IMR-90 (cell line): ENCODE data around the gene TSTD1. TPM values are rescaled to one million over a fixed set of nuclear protein-coding genes. Genes with fewer than 3 reads are reported as not detected.
A peak's percentile ranks its signal among the peaks of the same experiment; 100 is the strongest.

Experiments used
- ATAC-seq: fragments of 200-7000 bp; cut with Tn5 transposase; 2 replicates; pipeline ENCODE4 v1.9.1; 2020; ENCODE audit warnings: low read depth, mild to moderate bottlenecking, moderate library complexity
- BruUV-seq: library from RNA; stranded (reverse); fragments of 400-500 nt; replicated peaks from 2 replicates; lab custom pipeline; 2021; lab: Mats Ljungman, UMichigan
- CTCF ChIA-PET: fragments of 300-600 bp; formaldehyde crosslinking; extraction: SDS; loops from one replicate; lab custom pipeline; 2021; ENCODE audit warnings: antibody characterized with exemption; lab: Yijun Ruan, JAX
- POLR2A ChIA-PET: fragments of 300-600 bp; sonication (Branson Sonifier 250); formaldehyde crosslinking; loops from one replicate; lab custom pipeline; 2022; ENCODE audit warnings: antibody characterized with exemption; ENCODE audit not compliant: unreplicated experiment; lab: Charles Lee
- DNase-seq: peaks from one replicate; pipeline ENCODE4 v3.0.0; 2013
- H2AFZ ChIP-seq: replicated peaks from 2 replicates; pipeline ENCODE3; 2013; ENCODE audit warnings: low read length, mild to moderate bottlenecking; ENCODE audit not compliant: poor library complexity
- H2AK5ac ChIP-seq: 2 replicates; pipeline ENCODE4 v1.6.1; 2013; ENCODE audit warnings: low read depth, low read length, inconsistent platforms
- H2AK9ac ChIP-seq: replicated peaks from 2 replicates; pipeline ENCODE3; 2013; ENCODE audit warnings: mild to moderate bottlenecking, low read depth, low read length, moderate library complexity; ENCODE audit not compliant: poor library complexity
- H2BK120ac ChIP-seq: 2 replicates; pipeline ENCODE4 v1.6.1; 2013; ENCODE audit warnings: low read depth, low read length, inconsistent platforms
- H2BK15ac ChIP-seq: 3 replicates; pipeline ENCODE4 v1.6.1; 2013; ENCODE audit warnings: low read depth, low read length, inconsistent platforms
- H2BK20ac ChIP-seq: 2 replicates; pipeline ENCODE4 v1.6.1; 2013; ENCODE audit warnings: low read depth, mild to moderate bottlenecking, inconsistent platforms, low read length, moderate library complexity
- H2BK5ac ChIP-seq: 2 replicates; pipeline ENCODE4 v1.6.1; 2013; ENCODE audit warnings: mild to moderate bottlenecking, low read depth, low read length, inconsistent platforms; ENCODE audit not compliant: poor library complexity, severe bottlenecking
- H3K14ac ChIP-seq: replicated peaks from 2 replicates; pipeline ENCODE4 v1.6.1; 2013; ENCODE audit warnings: low read depth, low read length, inconsistent platforms
- H3K18ac ChIP-seq: 2 replicates; pipeline ENCODE4 v1.6.1; 2013; ENCODE audit warnings: low read depth, low read length, control low read depth
- H3K23ac ChIP-seq: 2 replicates; pipeline ENCODE4 v1.6.1; 2013; ENCODE audit warnings: low read depth, low read length, inconsistent platforms
- H3K27ac ChIP-seq: 2 replicates; pipeline ENCODE4 v1.5.1; 2013; ENCODE audit warnings: mild to moderate bottlenecking, control low read depth, low read length; ENCODE audit not compliant: insufficient read depth
- H3K27me3 ChIP-seq: 2 replicates; pipeline ENCODE4 v1.6.1; 2013; ENCODE audit warnings: low read length; ENCODE audit not compliant: control insufficient read depth, insufficient read depth
- H3K36me3 ChIP-seq: 2 replicates; pipeline ENCODE4 v1.6.1; 2013; ENCODE audit warnings: low read length, mixed read lengths; ENCODE audit not compliant: control insufficient read depth, insufficient read depth
- H3K4ac ChIP-seq: 2 replicates; pipeline ENCODE4 v1.6.1; 2013; ENCODE audit warnings: low read depth, low read length, inconsistent platforms
- H3K4me1 ChIP-seq: 2 replicates; pipeline ENCODE4 v1.6.1; 2013; ENCODE audit warnings: low read length, mixed read lengths; ENCODE audit not compliant: control insufficient read depth, insufficient read depth
- H3K4me2 ChIP-seq: 2 replicates; pipeline ENCODE4 v1.6.1; 2013; ENCODE audit warnings: low read depth, mild to moderate bottlenecking, control low read depth, low read length, moderate library complexity
- H3K4me3 ChIP-seq: 2 replicates; pipeline ENCODE4 v1.5.1; 2013; ENCODE audit warnings: low read depth, mild to moderate bottlenecking, control low read depth, low read length, moderate library complexity; ENCODE audit not compliant: insufficient read depth
- H3K56ac ChIP-seq: 2 replicates; pipeline ENCODE4 v1.6.1; 2013; ENCODE audit warnings: low read length, inconsistent platforms; ENCODE audit not compliant: insufficient read depth; ENCODE audit errors: extremely low read depth
- H3K79me1 ChIP-seq, 2 experiments: 2 replicates each; pipeline ENCODE4 v1.6.1; 2013; ENCODE audit warnings: low read length in 2 of 2, inconsistent platforms in 1 of 2, low read depth in 1 of 2
- H3K9ac ChIP-seq: 2 replicates; pipeline ENCODE4 v1.6.1; 2013; ENCODE audit warnings: low read depth, low read length, control low read depth
- H3K9me1 ChIP-seq: 2 replicates; pipeline ENCODE4 v1.6.1; 2013; ENCODE audit warnings: low read length, inconsistent platforms; ENCODE audit not compliant: insufficient read depth
- H3K9me3 ChIP-seq: 2 replicates; pipeline ENCODE4 v1.6.1; 2013; ENCODE audit warnings: low read length; ENCODE audit not compliant: control insufficient read depth, insufficient read depth
- H4K20me1 ChIP-seq: 2 replicates; pipeline ENCODE4 v1.6.1; 2013; ENCODE audit warnings: low read length, inconsistent platforms; ENCODE audit not compliant: insufficient read depth
- H4K5ac ChIP-seq: 2 replicates; pipeline ENCODE4 v1.6.1; 2013; ENCODE audit warnings: mild to moderate bottlenecking, low read depth, low read length, control low read depth
- H4K8ac ChIP-seq, 2 experiments: 2 replicates each; pipeline ENCODE4 v1.6.1; 2013; ENCODE audit warnings: low read depth in 2 of 2, low read length in 2 of 2, control low read depth in 1 of 2, inconsistent platforms in 1 of 2
- H4K91ac ChIP-seq: 2 replicates; pipeline ENCODE4 v1.6.1; 2013; ENCODE audit warnings: low read depth, low read length, inconsistent platforms; ENCODE audit not compliant: insufficient read depth
- BHLHE40 ChIP-seq: fragments of 150-350 bp; IDR thresholded peaks from 2 replicates; pipeline ENCODE4 v1.6.1; 2016; ENCODE audit warnings: mild to moderate bottlenecking, low read depth, low read length
- CEBPB ChIP-seq: IDR thresholded peaks from 2 replicates; pipeline ENCODE4 v1.6.1; 2012; ENCODE audit warnings: low read depth, low read length, improper control_type of control experiment
- CTCF ChIP-seq: conservative IDR thresholded peaks from 2 replicates; pipeline ENCODE4 v1.5.1; 2012; ENCODE audit warnings: mild to moderate bottlenecking, low read depth, low read length, improper control_type of control experiment
- ELK1 ChIP-seq: fragments of 150-350 bp; IDR thresholded peaks from 2 replicates; pipeline ENCODE4 v1.6.1; 2016; ENCODE audit warnings: low read depth, mild to moderate bottlenecking, low read length, moderate library complexity, borderline replicate concordance
- FOS ChIP-seq: fragments of 150-350 bp; IDR thresholded peaks from 2 replicates; pipeline ENCODE4 v1.6.1; 2016; ENCODE audit warnings: low read depth, low read length
- MAFK ChIP-seq: IDR thresholded peaks from 2 replicates; pipeline ENCODE4 v1.6.1; 2012; ENCODE audit warnings: low read depth, low read length, improper control_type of control experiment
- MAZ ChIP-seq: IDR thresholded peaks from 2 replicates; pipeline ENCODE4 v1.6.1; 2012; ENCODE audit warnings: low read depth, mild to moderate bottlenecking, low read length, improper control_type of control experiment, moderate library complexity, borderline replicate concordance
- MXI1 ChIP-seq: IDR thresholded peaks from 2 replicates; pipeline ENCODE4 v1.6.1; 2012; ENCODE audit warnings: low read depth, mild to moderate bottlenecking, low read length, moderate library complexity, borderline replicate concordance
- NFE2L2 ChIP-seq: fragments of 150-350 bp; IDR thresholded peaks from 2 replicates; pipeline ENCODE4 v1.6.1; 2016; ENCODE audit warnings: low read depth, mild to moderate bottlenecking, low read length
- POLR2A ChIP-seq: IDR thresholded peaks from 2 replicates; pipeline ENCODE4 v1.6.1; 2012; ENCODE audit warnings: mild to moderate bottlenecking, low read depth, low read length
- RAD21 ChIP-seq: IDR thresholded peaks from 2 replicates; pipeline ENCODE4 v1.6.1; 2012; ENCODE audit warnings: low read length, improper control_type of control experiment
- RCOR1 ChIP-seq: IDR thresholded peaks from 2 replicates; pipeline ENCODE4 v1.6.1; 2012; ENCODE audit warnings: mild to moderate bottlenecking, low read length, improper control_type of control experiment; ENCODE audit not compliant: insufficient replicate concordance
- RFX5 ChIP-seq: IDR thresholded peaks from 2 replicates; pipeline ENCODE4 v1.8.0; 2012; ENCODE audit warnings: low read depth, mild to moderate bottlenecking, low read length, moderate library complexity
- SMC3 ChIP-seq: fragments of 150-350 bp; IDR thresholded peaks from 2 replicates; pipeline ENCODE4 v1.6.1; 2016; ENCODE audit warnings: low read depth, mild to moderate bottlenecking, antibody characterized with exemption, low read length, moderate library complexity
- USF2 ChIP-seq: fragments of 150-350 bp; IDR thresholded peaks from 2 replicates; pipeline ENCODE4 v1.6.1; 2017; ENCODE audit warnings: mild to moderate bottlenecking, antibody characterized with exemption, low read length, low read depth
- WGBS, 2 experiments: methylation state at CpG; one replicate each; pipeline versions ENCODE4 v1.1.5 to v1.1.7; 2013; ENCODE audit warnings: missing lambda C conversion rate in 2 of 2; ENCODE audit not compliant: insufficient read length in 1 of 2; ENCODE audit errors: extremely low coverage in 2 of 2; 5-methylcytosine and 5-hydroxymethylcytosine counted together
- dilution Hi-C: fragments of 300-500 bp; cut with HindIII; formaldehyde crosslinking; loops from one replicate; pipeline ENCODE4 v1.14.3; 2018; ENCODE audit warnings: low sequenced_read_pairs; ENCODE audit not compliant: unreplicated experiment
- in situ Hi-C: fragments of 300-500 bp; cut with MboI; formaldehyde crosslinking; loops from 3 replicates; pipeline ENCODE4 v1.14.3; 2019; ENCODE audit warnings: low sequenced_read_pairs, inconsistent platforms, mixed read lengths
- intact Hi-C: fragments of 100-400 bp; cut with micrococcal nuclease; formaldehyde crosslinking; loops from 2 replicates; pipeline ENCODE4 v1.10.0; 2022
- polyA plus RNA-seq, 3 experiments: library from polyadenylated mRNA; depleted of rRNA; stranded (reverse); fragments of >200 nt; gene quantifications; 2 replicates each; pipeline ENCODE4 v1.2.3, GENCODE V29; 2012; ENCODE audit warnings: low replicate concordance in 1 of 3
- total RNA-seq: library from RNA; depleted of rRNA; stranded (reverse); fragments of >200 nt; gene quantifications from 2 replicates; pipeline ENCODE4 v1.2.3, GENCODE V29; 2012

Gene TSTD1
- total and polyA plus RNA-seq, 2 of the 4 experiments (the other 2 are of a cell fraction): 0.21 TPM; not detected in 1

GRCh38 chr1:161081519-161081918 lies 42.8 kb upstream of the TSTD1 start:
- peak overlapping the region; percentile 16 for H2BK5ac ChIP-seq
- H3K9me1 ChIP-seq: peaks cover 22% of the 10 kb centered on the region
- H3K27me3 ChIP-seq: no peaks in the 10 kb centered on the region
- peaks cover 28% of the 10 kb centered on the region for H3K4me1 ChIP-seq
- dilution Hi-C loops (no loop called here), intact Hi-C loops (loop anchor here (5.0 kb wide), 1 partner anchor 34 kb away; the partner anchor contains the start of gene USF1), in situ Hi-C loops (no loop called here)
- no peak overlapping the region for H4K91ac ChIP-seq
- H3K4me2 ChIP-seq: no peak overlapping the region
- ChIA-PET CTCF (no interaction called here), POLR2A (no interaction called here)
- no peaks in the 10 kb centered on the region for H3K79me1 ChIP-seq
- H3K23ac ChIP-seq: no peak overlapping the region
- H2BK120ac ChIP-seq: peak overlapping the region; percentile 32; the same call in 1 of the 2 replicates
- WGBS, 2 experiments: 80% methylated on average over 4 of the region's 5 CpGs; no CpG with 5 or more reads in 1 of the 2 experiments
- H2BK15ac ChIP-seq: no peak overlapping the region; the same call in 2 of the 3 replicates
- H2AK9ac ChIP-seq: no peak overlapping the region
- no peak overlapping the region for H4K8ac ChIP-seq
- no peak overlapping the region for H2AFZ ChIP-seq
- H3K4me3 ChIP-seq: no peak overlapping the region
- no peak overlapping the region for H2BK20ac ChIP-seq
- H3K18ac ChIP-seq: no peak overlapping the region
- no peak overlapping the region for H4K5ac ChIP-seq
- H2AK5ac ChIP-seq: no peak overlapping the region
- ATAC-seq (no peak), DNase-seq (no peak)
- H4K20me1 ChIP-seq: no peaks in the 10 kb centered on the region
- no TSS peak for BruUV-seq
- no peak overlapping the region for H3K4ac ChIP-seq
- H3K36me3 ChIP-seq: no peaks in the 10 kb centered on the region
- H3K56ac ChIP-seq: no peak overlapping the region
- H3K27ac ChIP-seq: no peak overlapping the region
- no peaks in the 10 kb centered on the region for H3K9me3 ChIP-seq
- no peak overlapping the region for H3K14ac ChIP-seq
- no peak for TF ChIP-seq POLR2A
- no peak for TF ChIP-seq CTCF
- TF ChIP-seq RAD21: no peak
- no peak for TF ChIP-seq BHLHE40
- TF ChIP-seq SMC3: no peak
- no peak for TF ChIP-seq RFX5
- TF ChIP-seq CEBPB: no peak
- no peak for TF ChIP-seq ELK1
- TF ChIP-seq NFE2L2: no peak
- TF ChIP-seq RCOR1: no peak
- no peak for TF ChIP-seq USF2
- TF ChIP-seq MXI1: no peak
- no peak for TF ChIP-seq MAFK
- no peak for TF ChIP-seq FOS
- TF ChIP-seq MAZ: no peak
- no peak overlapping the region for H3K9ac ChIP-seq
